GM20431 (cell line): ENCODE results near the gene SF3B3.

Experiments used
- in situ Hi-C: fragments of 300-500 bp; cut with MseI, MboI; formaldehyde crosslinking; loops from one replicate; pipeline ENCODE4 v1.15.0; 2020; ENCODE audit warnings: low sequenced_read_pairs; ENCODE audit not compliant: unreplicated experiment

SF3B3 gene

GRCh38 chr16:70523743-70524398 lies at the start of gene SF3B3:
Gene SF3B3 (plus strand): TSS chr16:70523816. CDS start chr16:70526657, 2,841 bp downstream.
- in situ Hi-C loops, result no loop called here

- in situ Hi-C loops, result no loop called here
These were observed 49.1 kb upstream of the SF3B3 start for GRCh38 chr16:70474320-70475053.

- in situ Hi-C loops, result no loop called here
These were observed 48.4 kb upstream of the SF3B3 start for GRCh38 chr16:70475054-70475871.

- in situ Hi-C loops, result no loop called here
These were observed 47.2 kb upstream of the SF3B3 start for GRCh38 chr16:70476272-70477020.

- in situ Hi-C loops, result no loop called here
These were observed 45.4 kb upstream of the SF3B3 start for GRCh38 chr16:70478169-70478568.

- in situ Hi-C loops, result no loop called here
These were observed 44.7 kb upstream of the SF3B3 start for GRCh38 chr16:70478912-70479341.

- in situ Hi-C loops, result no loop called here
These were observed 43.2 kb upstream of the SF3B3 start for GRCh38 chr16:70480127-70481105.

GRCh38 chr16:70481929-70482536 lies 41.6 kb upstream of the SF3B3 start:
- in situ Hi-C loops, result no loop called here

- in situ Hi-C loops, result no loop called here
These were observed 41.0 kb upstream of the SF3B3 start for GRCh38 chr16:70482624-70483023.

GRCh38 chr16:70483426-70483825 lies 40.2 kb upstream of the SF3B3 start:
- in situ Hi-C loops, result no loop called here

GRCh38 chr16:70484867-70485266 lies 38.7 kb upstream of the SF3B3 start:
- in situ Hi-C loops, result no loop called here

GRCh38 chr16:70490261-70490660 lies 33.4 kb upstream of the SF3B3 start:
- in situ Hi-C loops, result no loop called here

- in situ Hi-C loops, result no loop called here
These were observed 29.8 kb upstream of the SF3B3 start for GRCh38 chr16:70493802-70494201.

- in situ Hi-C loops, result no loop called here
These were observed 29.3 kb upstream of the SF3B3 start for GRCh38 chr16:70494202-70494770.

- in situ Hi-C loops, result no loop called here
These were observed 28.8 kb upstream of the SF3B3 start for GRCh38 chr16:70494777-70495176.

GRCh38 chr16:70495425-70496182 lies 28.0 kb upstream of the SF3B3 start:
- in situ Hi-C loops, result no loop called here

- in situ Hi-C loops, result no loop called here
These were observed 27.1 kb upstream of the SF3B3 start for GRCh38 chr16:70496513-70496912.

GRCh38 chr16:70508752-70509151 lies 14.9 kb upstream of the SF3B3 start:
- in situ Hi-C loops, result no loop called here
